H1 (cell line): ENCODE results near the gene KCTD10. TPM values are rescaled to one million over a fixed set of nuclear protein-coding genes. Genes with fewer than 3 reads are reported as not detected.

ENCODE experiments used
- CTCF ChIA-PET: fragments of 300-600 bp; sonication (Branson Sonifier 250); formaldehyde crosslinking; loops from one replicate; lab custom pipeline; 2021; ENCODE audit not compliant: partially characterized antibody; lab: Charles Lee
- POLR2A ChIA-PET: fragments of 300-600 bp; sonication (Branson Sonifier 250); formaldehyde crosslinking; loops from one replicate; lab custom pipeline; 2021; ENCODE audit warnings: inconsistent platforms; ENCODE audit not compliant: partially characterized antibody; lab: Charles Lee
- DNase-seq, 2 experiments: peaks; one replicate each; pipeline versions ENCODE4 v3.0.0 to v3.0.0-alpha.2; 2010 to 2022; ENCODE audit warnings: low spot score in 2 of 2, low read depth in 1 of 2, mixed read lengths in 1 of 2
- FAIRE-seq: peaks from 2 replicates; lab custom pipeline; 2011; peaks lifted over from hg19 to GRCh38; lab: Jason Lieb, UNC
- H2AFZ ChIP-seq: 2 replicates; pipeline ENCODE4 v1.8.1; 2012; ENCODE audit warnings: low read length, inconsistent platforms
- H2AK5ac ChIP-seq: 2 replicates; pipeline ENCODE4 v1.6.1; 2013; ENCODE audit warnings: low read depth, low read length
- H2BK120ac ChIP-seq: replicated peaks from 2 replicates; pipeline ENCODE3; 2013; ENCODE audit warnings: low read depth, low read length, inconsistent platforms
- H2BK12ac ChIP-seq: 2 replicates; pipeline ENCODE4 v1.6.1; 2013; ENCODE audit warnings: low read depth, low read length
- H2BK15ac ChIP-seq: 2 replicates; pipeline ENCODE4 v1.6.1; 2013; ENCODE audit warnings: low read length
- H2BK20ac ChIP-seq: 2 replicates; pipeline ENCODE4 v1.6.1; 2013; ENCODE audit warnings: low read length
- H2BK5ac ChIP-seq: 2 replicates; pipeline ENCODE4 v1.6.1; 2013; ENCODE audit warnings: low read depth, low read length
- H3K14ac ChIP-seq: 2 replicates; pipeline ENCODE4 v1.6.1; 2013; ENCODE audit warnings: inconsistent platforms; ENCODE audit not compliant: insufficient read length
- H3K18ac ChIP-seq: 2 replicates; pipeline ENCODE4 v1.6.1; 2013; ENCODE audit warnings: low read length; ENCODE audit errors: extremely low read depth
- H3K23ac ChIP-seq: 2 replicates; pipeline ENCODE4 v1.6.1; 2013; ENCODE audit warnings: inconsistent platforms; ENCODE audit not compliant: insufficient read length
- H3K23me2 ChIP-seq: 2 replicates; pipeline ENCODE4 v1.6.1; 2013; ENCODE audit warnings: low read depth, low read length
- H3K27ac ChIP-seq: 2 replicates; pipeline ENCODE4 v1.6.1; 2011; ENCODE audit warnings: low read depth, low read length, inconsistent platforms
- H3K27me3 ChIP-seq, 4 experiments: replicated peaks in 1 of 4; 1 replicate in 1 of 4; 2 replicates in 3 of 4; pipeline versions ENCODE4 v1.6.1 to v1.8.1; 2011 to 2013; ENCODE audit warnings: low read length in 3 of 4, mild to moderate bottlenecking in 3 of 4, inconsistent platforms in 2 of 4, mixed read lengths in 2 of 4, moderate library complexity in 1 of 4; ENCODE audit not compliant: control insufficient read depth in 3 of 4, insufficient read depth in 3 of 4; ENCODE audit errors: extremely low read depth in 1 of 4
- H3K36me3 ChIP-seq, 4 experiments: 2 replicates each; pipeline versions ENCODE4 v1.6.1 to v1.8.1; 2011 to 2013; ENCODE audit warnings: mild to moderate bottlenecking in 4 of 4, low read length in 3 of 4, moderate library complexity in 2 of 4, control low read depth in 1 of 4, inconsistent platforms in 1 of 4; ENCODE audit not compliant: insufficient read depth in 4 of 4, control insufficient read depth in 2 of 4
- H3K4ac ChIP-seq: replicated peaks from 2 replicates; pipeline ENCODE3; 2013; ENCODE audit warnings: low read length, low read depth, mixed read lengths, inconsistent platforms; ENCODE audit not compliant: insufficient read length
- H3K4me1 ChIP-seq, 4 experiments: replicated peaks in 1 of 4; 1 replicate in 1 of 4; 2 replicates in 3 of 4; pipeline versions ENCODE4 v1.6.1 to v1.8.1; 2011 to 2013; ENCODE audit warnings: low read length in 3 of 4, inconsistent platforms in 2 of 4, mixed read lengths in 1 of 4; ENCODE audit not compliant: insufficient read depth in 4 of 4, control insufficient read depth in 3 of 4
- H3K4me2 ChIP-seq, 2 experiments: 2 replicates each; pipeline versions ENCODE4 v1.6.1 to v1.8.1; 2011 to 2013; ENCODE audit warnings: low read depth in 2 of 2, low read length in 2 of 2, control low read depth in 1 of 2, inconsistent platforms in 1 of 2, mild to moderate bottlenecking in 1 of 2; ENCODE audit not compliant: insufficient read depth in 1 of 2
- H3K4me3 ChIP-seq, 4 experiments: fragments of 200-600, 300-600 bp in 1 of 4; sonication (generic), shearing (Covaris generic), sonication (Bioruptor Twin) in 1 of 4; 2 replicates each; pipeline versions ENCODE4 v1.5.1 to v1.8.1; 2011 to 2016; ENCODE audit warnings: low read length in 4 of 4, low read depth in 3 of 4, control low read depth in 2 of 4, inconsistent platforms in 2 of 4, mild to moderate bottlenecking in 2 of 4, mixed read lengths in 1 of 4, moderate library complexity in 1 of 4; ENCODE audit not compliant: insufficient read depth in 2 of 4; ENCODE audit errors: extremely low read depth in 1 of 4
- H3K56ac ChIP-seq: replicated peaks from 2 replicates; pipeline ENCODE3; 2013; ENCODE audit warnings: low read depth, mild to moderate bottlenecking, mixed read lengths, low read length, inconsistent platforms; ENCODE audit not compliant: insufficient read length
- H3K79me1 ChIP-seq: 2 replicates; pipeline ENCODE4 v1.6.1; 2013; ENCODE audit warnings: low read depth, low read length, control low read depth
- H3K79me2 ChIP-seq, 2 experiments: 2 replicates each; pipeline versions ENCODE4 v1.6.1 to v1.8.1; 2012 to 2013; ENCODE audit warnings: low read length in 2 of 2, mild to moderate bottlenecking in 2 of 2, inconsistent platforms in 1 of 2; ENCODE audit not compliant: insufficient read depth in 2 of 2, control insufficient read depth in 1 of 2
- H3K9ac ChIP-seq, 4 experiments: replicated peaks in 1 of 4; 1 replicate in 1 of 4; 2 replicates in 3 of 4; pipeline versions ENCODE4 v1.6.1 to v1.8.1; 2011 to 2013; ENCODE audit warnings: low read depth in 3 of 4, low read length in 3 of 4, control low read depth in 2 of 4, mild to moderate bottlenecking in 2 of 4, moderate library complexity in 2 of 4, inconsistent platforms in 1 of 4; ENCODE audit errors: extremely low read depth in 1 of 4
- H3K9me3 ChIP-seq, 2 experiments: 2 replicates each; pipeline versions ENCODE4 v1.6.1 to v1.8.1; 2012 to 2013; ENCODE audit warnings: mild to moderate bottlenecking in 2 of 2, moderate library complexity in 2 of 2, control low read depth in 1 of 2, inconsistent platforms in 1 of 2, low read depth in 1 of 2, low read length in 1 of 2, mixed read lengths in 1 of 2; ENCODE audit not compliant: insufficient read depth in 2 of 2
- H4K20me1 ChIP-seq, 2 experiments: replicated peaks in 1 of 2; 2 replicates each; pipeline versions ENCODE3 to v1.8.1; 2011 to 2013; ENCODE audit warnings: inconsistent platforms in 2 of 2, low read length in 2 of 2, mild to moderate bottlenecking in 1 of 2; ENCODE audit not compliant: insufficient read depth in 2 of 2, control insufficient read depth in 1 of 2
- H4K5ac ChIP-seq: 2 replicates; pipeline ENCODE4 v1.6.1; 2013; ENCODE audit warnings: low read length, low read depth, mixed read lengths, inconsistent platforms; ENCODE audit not compliant: insufficient read length
- H4K8ac ChIP-seq: 2 replicates; pipeline ENCODE4 v1.8.0; 2013; ENCODE audit warnings: mild to moderate bottlenecking, moderate library complexity, low read length, inconsistent platforms; ENCODE audit not compliant: insufficient read depth; ENCODE audit errors: extremely low read depth
- H4K91ac ChIP-seq: replicated peaks from 2 replicates; pipeline ENCODE3; 2013; ENCODE audit warnings: low read length, mixed read lengths, inconsistent platforms; ENCODE audit not compliant: insufficient read length
- ASH2L ChIP-seq: fragments of 200-600, 300-600 bp; sonication (generic); IDR thresholded peaks from one replicate; pipeline ENCODE4 v1.7.1; 2017; ENCODE audit warnings: low read length
- EZH2 ChIP-seq: fragments of 200-600 bp; sonication (generic); IDR thresholded peaks from 2 replicates; pipeline ENCODE4 v1.7.1; 2012; ENCODE audit warnings: low read depth, mild to moderate bottlenecking, moderate library complexity, low read length, inconsistent platforms; ENCODE audit not compliant: severe bottlenecking
- GTF2F1 ChIP-seq: IDR thresholded peaks from 2 replicates; pipeline ENCODE4 v1.6.1; 2012; ENCODE audit warnings: low read depth, low read length, improper control_type of control experiment, borderline replicate concordance
- JUN ChIP-seq: IDR thresholded peaks from 2 replicates; pipeline ENCODE4 v1.6.1; 2011; ENCODE audit warnings: low read depth, mild to moderate bottlenecking, improper control_type of control experiment, low read length
- JUND ChIP-seq: IDR thresholded peaks from 2 replicates; pipeline ENCODE4 v1.6.1; 2011; ENCODE audit warnings: mild to moderate bottlenecking, improper control_type of control experiment, low read length
- MAFK ChIP-seq: IDR thresholded peaks from 2 replicates; pipeline ENCODE4 v1.6.1; 2012; ENCODE audit warnings: low read depth, mild to moderate bottlenecking, improper control_type of control experiment, low read length
- NRF1 ChIP-seq: IDR thresholded peaks from 2 replicates; pipeline ENCODE4 v1.6.1; 2011; ENCODE audit warnings: mild to moderate bottlenecking, low read depth, low read length, improper control_type of control experiment
- RBBP5 ChIP-seq: IDR thresholded peaks from 2 replicates; pipeline ENCODE4 v1.7.1; 2012; ENCODE audit warnings: low read depth, mild to moderate bottlenecking, inconsistent platforms, low read length, moderate library complexity, borderline replicate concordance
- SAP30 ChIP-seq: fragments of 300-600 bp; sonication (generic); IDR thresholded peaks from 2 replicates; pipeline ENCODE4 v1.7.1; 2012; ENCODE audit warnings: low read length, moderate library complexity, mild to moderate bottlenecking, inconsistent platforms; ENCODE audit not compliant: insufficient read depth, insufficient replicate concordance
- SIX5 ChIP-seq: IDR thresholded peaks from 2 replicates; pipeline ENCODE4 v1.6.1; 2011; ENCODE audit warnings: mild to moderate bottlenecking, low read depth, low read length
- SUZ12 ChIP-seq: fragments of 200-600 bp; sonication (generic); IDR thresholded peaks from 2 replicates; pipeline ENCODE4 v1.6.1; 2012; ENCODE audit warnings: mild to moderate bottlenecking, inconsistent platforms, low read length, moderate library complexity, mixed read lengths
- TCF12 ChIP-seq: IDR thresholded peaks from 2 replicates; pipeline ENCODE4 v1.6.1; 2011; ENCODE audit warnings: low read depth, mild to moderate bottlenecking, low read length
- WGBS, 2 experiments: shearing (Covaris generic) in 1 of 2; methylation state at CpG; one replicate each; pipeline versions ENCODE4 v1.1.6 to v1.1.7; 2013 to 2015; ENCODE audit warnings: low lambda C conversion rate in 2 of 2, mixed read lengths in 2 of 2, inconsistent platforms in 1 of 2, low coverage in 1 of 2, missing lambda C conversion rate in 1 of 2; ENCODE audit not compliant: insufficient replicate concordance in 2 of 2, insufficient coverage in 1 of 2, insufficient read length in 1 of 2; ENCODE audit errors: extremely low coverage in 1 of 2, missing lambda C conversion rate in 1 of 2; 5-methylcytosine and 5-hydroxymethylcytosine counted together
- polyA plus RNA-seq, 7 experiments: library from polyadenylated mRNA; depleted of rRNA in 3 of 7; stranded (reverse) in 5 of 7; unstranded in 2 of 7; fragments of >200 nt in 5 of 7; fragments of 200-250 nt in 2 of 7; gene quantifications; 1 replicate in 5 of 7; 2 replicates in 1 of 7; 4 replicates in 1 of 7; pipeline versions ENCODE4 v1.2.1 to v1.2.3, GENCODE V29; 2011 to 2013; ENCODE audit warnings: missing spikeins in 2 of 7, mixed read lengths in 2 of 7
- total RNA-seq: library from RNA; stranded (reverse); fragmentation: NEBNext Ultra II Directional; extraction: Animal tissue kit (Norgen Biotek cat#: 25700); gene quantifications from 2 replicates; pipeline ENCODE4 v1.2.1, GENCODE V29; 2021
- TF ChIP-seq, protein P1 (sequence below): IDR thresholded peaks from 2 replicates; pipeline ENCODE4 v1.6.1; 2011; ENCODE audit warnings: low read length, improper control_type of control experiment

The KCTD10 gene
- total and polyA plus RNA-seq, 2 of the 8 experiments (the other 6 are each of a cell fraction or from before 2014, with no cell fraction given) = 45.3 to 52.4 TPM

DNA sequence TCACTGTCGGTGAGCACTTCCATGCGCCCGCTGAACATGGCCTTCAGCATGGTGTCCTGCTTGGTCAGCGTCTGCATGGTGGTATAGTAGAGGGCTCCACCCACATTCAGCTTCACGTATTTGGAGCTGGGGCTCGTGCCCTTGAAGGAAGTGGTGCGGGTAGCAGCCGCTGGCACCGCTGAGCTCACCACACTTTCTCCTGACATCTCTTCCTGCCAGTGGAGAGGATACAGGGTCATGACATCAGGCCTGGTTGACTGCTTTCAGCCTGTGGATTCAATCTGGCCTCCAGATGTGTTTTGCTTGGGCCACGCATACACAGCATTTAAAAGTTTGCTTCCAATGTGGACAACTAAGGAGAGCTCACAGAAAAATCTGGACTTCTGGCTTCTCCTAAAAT lies 7.6 kb downstream of the KCTD10 start:
- H2BK5ac ChIP-seq = no peak overlapping the region; the same call in 1 of the 2 replicates
- peaks cover 4 to 24% (median 11%) of the 10 kb centered on the region in 4 experiments; a peak in 7 of 8 replicates for H3K36me3 ChIP-seq
- peaks cover 29% of the 10 kb centered on the region for H3K79me1 ChIP-seq
- POLR2A ChIA-PET = interaction anchor here (1.5 to 3.0 kb wide), 2 partner anchors 11 to 15 kb away, joined by 3 to 14 read pairs; no protein-coding TSS in a partner anchor
- H4K8ac ChIP-seq = no peak overlapping the region; the same call in 1 of the 2 replicates
- H3K27ac ChIP-seq = no peak overlapping the region
- peaks cover 7 to 31% of the 10 kb centered on the region in 2 experiments for H4K20me1 ChIP-seq
- no peak overlapping the region for H3K9ac ChIP-seq
- FAIRE-seq (no peak), DNase-seq (no peak)
- no peak overlapping the region for H2BK120ac ChIP-seq
- H2BK20ac ChIP-seq = no peak overlapping the region
- peaks cover 0 to 4% (median 1%) of the 10 kb centered on the region in 4 experiments; a peak in 4 of 7 replicates for H3K4me1 ChIP-seq
- H4K5ac ChIP-seq = no peak overlapping the region
- no peak overlapping the region for H3K23ac ChIP-seq
- no peak overlapping the region for H3K14ac ChIP-seq
- 90% methylated on average over 10 of the region's 10 CpGs; no CpG with 5 or more reads in 1 of the 2 experiments for WGBS, 2 experiments
- no peak overlapping the region for H3K4me3 ChIP-seq
- no peak overlapping the region for H2BK12ac ChIP-seq
- H2AFZ ChIP-seq = no peak overlapping the region
- no peak overlapping the region for H3K56ac ChIP-seq
- no peaks in the 10 kb centered on the region for H3K27me3 ChIP-seq
- H3K79me2 ChIP-seq = peaks cover 28 to 97% of the 10 kb centered on the region in 2 experiments
- H4K91ac ChIP-seq = no peak overlapping the region
- no peak overlapping the region for H3K4ac ChIP-seq
- no peaks in the 10 kb centered on the region for H3K23me2 ChIP-seq
- no peak overlapping the region for H2AK5ac ChIP-seq
- H3K9me3 ChIP-seq = no peaks in the 10 kb centered on the region
- H2BK15ac ChIP-seq = no peak overlapping the region
- CTCF ChIA-PET = interaction anchor here (0.9 to 19.5 kb wide), 5 partner anchors 12 to 38 kb away, joined by 3 to 245 read pairs (median 3); no protein-coding TSS in a partner anchor
- H3K18ac ChIP-seq = no peak overlapping the region
- no peak overlapping the region for H3K4me2 ChIP-seq
- no peak for TF ChIP-seq RBBP5
- TF ChIP-seq ASH2L = no peak
- TF ChIP-seq TCF12 = no peak
- no peak for TF ChIP-seq SAP30
- TF ChIP-seq JUND = no peak
- TF ChIP-seq, protein P1, sequence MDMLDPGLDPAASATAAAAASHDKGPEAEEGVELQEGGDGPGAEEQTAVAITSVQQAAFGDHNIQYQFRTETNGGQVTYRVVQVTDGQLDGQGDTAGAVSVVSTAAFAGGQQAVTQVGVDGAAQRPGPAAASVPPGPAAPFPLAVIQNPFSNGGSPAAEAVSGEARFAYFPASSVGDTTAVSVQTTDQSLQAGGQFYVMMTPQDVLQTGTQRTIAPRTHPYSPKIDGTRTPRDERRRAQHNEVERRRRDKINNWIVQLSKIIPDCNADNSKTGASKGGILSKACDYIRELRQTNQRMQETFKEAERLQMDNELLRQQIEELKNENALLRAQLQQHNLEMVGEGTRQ = no peak
- no peak for TF ChIP-seq SIX5
- TF ChIP-seq SUZ12 = no peak
- TF ChIP-seq NRF1 = no peak
- no peak for TF ChIP-seq EZH2
- TF ChIP-seq JUN = no peak
- TF ChIP-seq MAFK = no peak
- no peak for TF ChIP-seq GTF2F1
